ENCODE data around the gene PDE8B. TPM values are rescaled to one million over a fixed set of nuclear protein-coding genes. Genes with fewer than 3 reads are reported as not detected.

PDE8B gene
- total RNA-seq, 1 donor from 2014 or later = 0.33 TPM

- Histone ChIP-seq H3K4me3 (ENCODE audit: low read depth, low read length) (no peak overlapping the region), H3K36me3 (ENCODE audit: control insufficient read depth, insufficient read depth, low read length) (no peaks in the 10 kb centered on the region), H3K27me3 (ENCODE audit: control insufficient read depth, insufficient read depth, low read length) (peaks cover 3% of the 10 kb centered on the region)
- DNase-seq (ENCODE audit: low read depth) = no peak
- no peak for TF ChIP-seq CTCF (IDR thresholded peaks at IDR 0.05; ENCODE audit: insufficient read depth, low read length, poor library complexity, severe bottlenecking)
Observed at GRCh38 chr5:77409870-77410621, 199.6 kb downstream of the PDE8B start.

GRCh38 chr5:77413049-77413448, 202.6 kb downstream of the PDE8B start:
- no peak for TF ChIP-seq CTCF (IDR thresholded peaks at IDR 0.05; ENCODE audit: insufficient read depth, low read length, poor library complexity, severe bottlenecking)
- H3K27me3 ChIP-seq (ENCODE audit: control insufficient read depth, insufficient read depth, low read length) = no peaks in the 10 kb centered on the region
- no peak for DNase-seq (ENCODE audit: low read depth)
- no peaks in the 10 kb centered on the region for H3K36me3 ChIP-seq (ENCODE audit: control insufficient read depth, insufficient read depth, low read length)
- H3K4me3 ChIP-seq (ENCODE audit: low read depth, low read length) = no peak overlapping the region

- no peak for TF ChIP-seq CTCF (IDR thresholded peaks at IDR 0.05; ENCODE audit: insufficient read depth, low read length, poor library complexity, severe bottlenecking)
- H3K27me3 ChIP-seq (ENCODE audit: control insufficient read depth, insufficient read depth, low read length) = no peaks in the 10 kb centered on the region
- H3K4me3 ChIP-seq (ENCODE audit: low read depth, low read length) = no peak overlapping the region
- DNase-seq (ENCODE audit: low read depth) = no peak
- H3K36me3 ChIP-seq (ENCODE audit: control insufficient read depth, insufficient read depth, low read length) = no peaks in the 10 kb centered on the region
Observed at GRCh38 chr5:77418162-77418561, 207.7 kb downstream of the PDE8B start.

- Histone ChIP-seq H3K27me3 (ENCODE audit: control insufficient read depth, insufficient read depth, low read length) (no peaks in the 10 kb centered on the region), H3K4me3 (ENCODE audit: low read depth, low read length) (no peak overlapping the region), H3K36me3 (ENCODE audit: control insufficient read depth, insufficient read depth, low read length) (no peaks in the 10 kb centered on the region)
- no peak for DNase-seq (ENCODE audit: low read depth)
- no peak for TF ChIP-seq CTCF (IDR thresholded peaks at IDR 0.05; ENCODE audit: insufficient read depth, low read length, poor library complexity, severe bottlenecking)
Observed at GRCh38 chr5:77418601-77419581, 208.4 kb downstream of the PDE8B start.

- no peak for TF ChIP-seq CTCF (IDR thresholded peaks at IDR 0.05; ENCODE audit: insufficient read depth, low read length, poor library complexity, severe bottlenecking)
- Histone ChIP-seq H3K4me3 (ENCODE audit: low read depth, low read length) (no peak overlapping the region), H3K27me3 (ENCODE audit: control insufficient read depth, insufficient read depth, low read length) (no peaks in the 10 kb centered on the region), H3K36me3 (ENCODE audit: control insufficient read depth, insufficient read depth, low read length) (no peaks in the 10 kb centered on the region)
- DNase-seq (ENCODE audit: low read depth) = no peak
Observed at GRCh38 chr5:77419644-77420582, 209.4 kb downstream of the PDE8B start.

Measured in kidney epithelial cell (primary cell).